ENCODE data around the gene CCDC15. TPM values are rescaled to one million over a fixed set of nuclear protein-coding genes. Genes with fewer than 3 reads are reported as not detected.

The CCDC15 gene
- total RNA-seq, 4 donors from 2014 or later: 0.42 to 1.6 (median 0.60) TPM

DNA sequence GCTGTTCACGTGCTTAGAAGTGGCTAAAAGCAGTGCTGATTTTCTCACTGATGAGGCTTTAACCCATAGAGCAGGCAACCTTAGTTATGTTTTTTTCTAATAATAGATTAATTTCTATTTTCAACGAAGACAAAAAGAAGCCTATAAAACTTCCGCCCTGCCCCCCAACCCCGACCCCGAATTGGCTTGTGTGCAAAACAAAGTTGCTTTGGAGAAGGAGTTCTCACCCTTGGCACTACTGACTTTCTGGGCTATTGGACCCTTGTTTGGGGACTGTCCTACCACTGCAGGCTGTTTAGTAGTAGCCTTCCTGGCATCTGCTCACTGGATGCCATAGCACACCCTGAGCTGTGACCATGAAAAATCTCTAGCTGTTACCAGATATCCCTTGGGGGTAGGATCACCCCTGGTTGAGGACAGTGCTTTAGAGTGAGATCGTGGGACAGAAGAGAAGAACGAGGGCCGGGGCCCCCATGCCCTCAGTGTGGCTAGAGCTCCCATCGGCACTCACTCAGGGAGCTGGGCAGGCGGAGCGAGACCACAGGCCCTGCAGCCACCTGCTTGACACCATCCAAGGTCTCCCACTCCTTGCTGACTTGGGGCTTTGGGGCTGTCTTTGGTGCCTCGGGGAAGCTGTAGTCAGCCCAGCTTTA lies 126.0 kb downstream of the CCDC15 start:
- WGBS: 90% methylated on average over 12 of the region's 12 CpGs
- Histone ChIP-seq H3K27ac (replicated peaks in 1 of 4) (no peak overlapping the region), H3K27me3 (peaks cover 0 to 66% (median 0%) of the 10 kb centered on the region in 4 donors), H3K4me1 (no peaks in the 10 kb centered on the region), H3K36me3 (no peaks in the 10 kb centered on the region), H3K4me3 (no peak overlapping the region), H3K9me3 (no peaks in the 10 kb centered on the region)
- no peak for DNase-seq (ENCODE audit: extremely low spot score)
- intact Hi-C loops (cut with DNase I): no loop called here
- no peak for TF ChIP-seq EP300 (IDR thresholded peaks at IDR 0.05)
- TF ChIP-seq, protein P1, sequence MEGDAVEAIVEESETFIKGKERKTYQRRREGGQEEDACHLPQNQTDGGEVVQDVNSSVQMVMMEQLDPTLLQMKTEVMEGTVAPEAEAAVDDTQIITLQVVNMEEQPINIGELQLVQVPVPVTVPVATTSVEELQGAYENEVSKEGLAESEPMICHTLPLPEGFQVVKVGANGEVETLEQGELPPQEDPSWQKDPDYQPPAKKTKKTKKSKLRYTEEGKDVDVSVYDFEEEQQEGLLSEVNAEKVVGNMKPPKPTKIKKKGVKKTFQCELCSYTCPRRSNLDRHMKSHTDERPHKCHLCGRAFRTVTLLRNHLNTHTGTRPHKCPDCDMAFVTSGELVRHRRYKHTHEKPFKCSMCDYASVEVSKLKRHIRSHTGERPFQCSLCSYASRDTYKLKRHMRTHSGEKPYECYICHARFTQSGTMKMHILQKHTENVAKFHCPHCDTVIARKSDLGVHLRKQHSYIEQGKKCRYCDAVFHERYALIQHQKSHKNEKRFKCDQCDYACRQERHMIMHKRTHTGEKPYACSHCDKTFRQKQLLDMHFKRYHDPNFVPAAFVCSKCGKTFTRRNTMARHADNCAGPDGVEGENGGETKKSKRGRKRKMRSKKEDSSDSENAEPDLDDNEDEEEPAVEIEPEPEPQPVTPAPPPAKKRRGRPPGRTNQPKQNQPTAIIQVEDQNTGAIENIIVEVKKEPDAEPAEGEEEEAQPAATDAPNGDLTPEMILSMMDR (IDR thresholded peaks at IDR 0.05): no peak
- TF ChIP-seq POLR2A (IDR thresholded peaks at IDR 0.05; ENCODE audit: low read depth): no peak
- TF ChIP-seq POLR2AphosphoS5 (IDR thresholded peaks at IDR 0.05): no peak

DNA sequence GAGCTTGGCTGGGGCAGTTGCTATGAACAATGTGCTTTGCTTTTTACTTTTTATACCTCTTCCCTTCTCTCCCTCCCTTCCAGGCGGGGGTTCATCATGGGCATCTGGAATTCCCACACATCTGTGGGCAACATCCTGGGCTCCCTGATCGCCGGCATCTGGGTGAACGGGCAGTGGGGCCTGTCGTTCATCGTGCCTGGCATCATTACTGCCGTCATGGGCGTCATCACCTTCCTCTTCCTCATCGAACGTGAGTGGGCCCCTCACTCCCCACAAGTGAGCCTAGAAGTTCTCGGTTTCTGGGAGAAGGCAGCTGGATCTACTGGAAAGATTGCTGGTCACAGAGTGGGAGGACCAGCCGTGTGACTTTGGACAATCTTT lies 126.5 kb downstream of the CCDC15 start:
- Histone ChIP-seq H3K27me3 (peaks cover 0 to 71% (median 0%) of the 10 kb centered on the region in 4 donors), H3K27ac (replicated peaks in 1 of 4) (no peak overlapping the region), H3K36me3 (no peaks in the 10 kb centered on the region), H3K4me3 (no peak overlapping the region), H3K4me1 (no peaks in the 10 kb centered on the region), H3K9me3 (no peaks in the 10 kb centered on the region)
- intact Hi-C loops (cut with DNase I): no loop called here
- WGBS: 88% methylated on average over 12 of the region's 12 CpGs
- TF ChIP-seq, protein P1 (IDR thresholded peaks at IDR 0.05): no peak
- TF ChIP-seq POLR2A (IDR thresholded peaks at IDR 0.05; ENCODE audit: low read depth) (no peak), EP300 (IDR thresholded peaks at IDR 0.05) (no peak), POLR2AphosphoS5 (IDR thresholded peaks at IDR 0.05) (no peak)
- DNase-seq (ENCODE audit: extremely low spot score): no peak

DNA sequence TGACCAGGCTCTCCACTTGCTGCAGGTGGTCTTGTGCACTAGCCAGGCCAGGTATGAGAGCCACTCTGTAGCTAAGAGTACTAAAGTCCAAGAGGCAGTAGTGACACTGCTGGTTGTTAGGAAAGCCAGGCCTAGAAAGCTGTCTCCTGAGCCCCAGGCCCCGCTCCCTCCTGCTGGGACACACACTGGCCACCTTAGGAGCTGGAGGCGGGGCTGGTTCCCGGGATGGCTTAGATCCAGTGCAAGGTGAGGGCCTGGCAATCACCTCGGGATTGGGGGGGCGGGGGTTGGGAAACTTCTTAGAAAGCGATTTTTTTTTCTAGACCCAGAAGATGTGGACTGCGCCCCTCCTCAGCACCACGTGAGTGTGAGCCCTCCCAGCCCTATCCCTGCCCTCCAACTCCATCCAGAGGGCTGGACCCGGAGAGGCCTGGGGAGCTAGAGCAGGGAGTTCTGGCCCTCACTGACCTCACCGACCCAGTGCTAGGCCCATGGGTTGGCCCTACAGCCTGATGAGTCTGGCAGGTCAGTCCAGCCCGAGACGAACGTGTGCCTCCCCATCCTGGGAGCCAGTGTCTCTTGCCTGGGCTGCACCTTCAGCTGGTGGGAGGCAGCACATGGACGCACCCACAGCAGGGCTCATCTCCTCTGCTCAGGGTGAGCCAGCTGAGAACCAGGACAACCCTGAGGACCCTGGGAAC lies 127.2 kb downstream of the CCDC15 start:
- DNase-seq (ENCODE audit: extremely low spot score): no peak
- H3K4me1 ChIP-seq: no peaks in the 10 kb centered on the region
- intact Hi-C loops (cut with DNase I): no loop called here
- no peak overlapping the region for H3K27ac ChIP-seq (replicated peaks in 1 of 4)
- peaks cover 0 to 71% (median 0%) of the 10 kb centered on the region in 4 donors for H3K27me3 ChIP-seq
- 72% methylated on average over 9 of the region's 14 CpGs for WGBS
- H3K36me3 ChIP-seq: no peaks in the 10 kb centered on the region
- H3K4me3 ChIP-seq: no peak overlapping the region
- no peak for TF ChIP-seq POLR2A (IDR thresholded peaks at IDR 0.05; ENCODE audit: low read depth)
- no peak for TF ChIP-seq POLR2AphosphoS5 (IDR thresholded peaks at IDR 0.05)
- TF ChIP-seq EP300 (IDR thresholded peaks at IDR 0.05): no peak
- TF ChIP-seq, protein P1 (IDR thresholded peaks at IDR 0.05): no peak
- H3K9me3 ChIP-seq: no peaks in the 10 kb centered on the region

DNA sequence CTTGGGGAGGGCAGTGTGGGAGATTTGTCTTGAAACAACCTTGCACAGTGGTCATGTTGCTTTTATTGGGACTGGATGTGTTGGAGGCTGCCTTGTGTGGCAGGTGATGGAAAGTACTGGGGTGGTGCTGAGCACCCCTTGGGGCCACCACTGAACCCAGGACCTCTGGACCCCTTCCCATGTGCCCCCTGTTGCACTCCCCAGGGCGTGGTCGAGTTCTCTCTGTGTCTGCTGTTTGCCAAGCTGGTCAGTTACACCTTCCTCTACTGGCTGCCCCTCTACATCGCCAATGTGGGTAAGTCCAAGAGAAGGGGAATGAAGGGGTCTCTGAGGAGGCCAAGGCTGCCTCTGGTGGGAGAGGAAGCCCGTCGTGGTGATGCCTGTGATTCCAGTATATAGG lies 128.0 kb downstream of the CCDC15 start:
- Histone ChIP-seq H3K4me1 (no peaks in the 10 kb centered on the region), H3K27me3 (peaks cover 0 to 63% (median 0%) of the 10 kb centered on the region in 4 donors), H3K27ac (replicated peaks in 1 of 4) (no peak overlapping the region), H3K4me3 (no peak overlapping the region), H3K9me3 (no peaks in the 10 kb centered on the region), H3K36me3 (no peaks in the 10 kb centered on the region)
- no peak for DNase-seq (ENCODE audit: extremely low spot score)
- intact Hi-C loops (cut with DNase I): no loop called here
- 89% methylated on average over 5 of the region's 5 CpGs for WGBS
- no peak for TF ChIP-seq POLR2A (IDR thresholded peaks at IDR 0.05; ENCODE audit: low read depth)
- TF ChIP-seq EP300 (IDR thresholded peaks at IDR 0.05): no peak
- TF ChIP-seq, protein P1 (IDR thresholded peaks at IDR 0.05): no peak
- no peak for TF ChIP-seq POLR2AphosphoS5 (IDR thresholded peaks at IDR 0.05)

Measured in esophagus muscularis mucosa (tissue), 4 donors.